HepG2 (cell line): ENCODE data around the gene RNGTT. TPM values are rescaled to one million over a fixed set of nuclear protein-coding genes. Genes with fewer than 3 reads are reported as not detected.

Experiments
- ATAC-seq: fragments of 200-7000 bp; cut with Tn5 transposase; 3 replicates; pipeline ENCODE4 v1.9.1; 2020; ENCODE audit warnings: mild to moderate bottlenecking, moderate library complexity
- BruUV-seq: library from RNA; stranded (reverse); fragments of 400-500 nt; replicated peaks from 2 replicates; lab custom pipeline; 2021; lab: Mats Ljungman, UMichigan
- CTCF ChIA-PET: fragments of 300-600 bp; formaldehyde crosslinking; extraction: SDS; loops from one replicate; lab custom pipeline; 2021; ENCODE audit warnings: low total read pairs, inconsistent platforms, low intra/inter-chr PET ratio; lab: Yijun Ruan, JAX
- POLR2A ChIA-PET: fragments of 350-600 bp; sonication (Branson Sonifier 250); formaldehyde crosslinking; loops from one replicate; lab custom pipeline; 2020; ENCODE audit warnings: antibody characterized with exemption, inconsistent platforms; lab: Yijun Ruan, JAX
- DNase-seq: peaks from one replicate; pipeline ENCODE4 v3.0.0-alpha.2; 2015; ENCODE audit warnings: low spot score
- FAIRE-seq: peaks from 3 replicates; lab custom pipeline; 2011; peaks lifted over from hg19 to GRCh38; lab: Jason Lieb, UNC
- H2AFZ ChIP-seq: one replicate; pipeline ENCODE4 v1.6.1; 2011; ENCODE audit warnings: low read length, inconsistent platforms
- H3K27ac ChIP-seq: fragments of 300-600 bp; 3 replicates; pipeline ENCODE4 v1.8.0; 2011; ENCODE audit warnings: mixed run types, mild to moderate bottlenecking, mixed read lengths, low read length, inconsistent platforms; ENCODE audit not compliant: insufficient read depth; ENCODE audit errors: extremely low read length
- H3K27me3 ChIP-seq, 2 experiments: fragments of 200-600 bp in 1 of 2; 2 replicates in 1 of 2; 3 replicates in 1 of 2; pipeline versions ENCODE4 v1.6.0 to v1.8.0; 2011; ENCODE audit warnings: low read length in 2 of 2, mild to moderate bottlenecking in 2 of 2, moderate library complexity in 2 of 2, inconsistent platforms in 1 of 2; ENCODE audit not compliant: insufficient read depth in 2 of 2, control insufficient read depth in 1 of 2
- H3K36me3 ChIP-seq, 2 experiments: fragments of 200-600 bp in 1 of 2; replicated peaks in 1 of 2; 2 replicates in 1 of 2; 3 replicates in 1 of 2; pipeline versions ENCODE4 v1.5.1 to v1.8.0; 2011; ENCODE audit warnings: low read length in 2 of 2, inconsistent platforms in 1 of 2; ENCODE audit not compliant: insufficient read depth in 2 of 2, control insufficient read depth in 1 of 2
- H3K4me1 ChIP-seq: 2 replicates; pipeline ENCODE4 v1.5.1; 2012; ENCODE audit warnings: low read length, inconsistent platforms; ENCODE audit not compliant: insufficient read depth
- H3K4me2 ChIP-seq: 2 replicates; pipeline ENCODE4 v1.6.0; 2011; ENCODE audit warnings: low read depth, low read length, inconsistent platforms
- H3K4me3 ChIP-seq, 3 experiments: fragments of 200-600 bp in 1 of 3; sonication (generic), shearing (Covaris generic) in 1 of 3; replicated peaks in 1 of 3; 2 replicates each; pipeline ENCODE4 v1.5.1; 2011 to 2016; ENCODE audit warnings: low read length in 3 of 3, inconsistent platforms in 2 of 3, low read depth in 2 of 3, mild to moderate bottlenecking in 2 of 3, control low read depth in 1 of 3, mixed read lengths in 1 of 3; ENCODE audit not compliant: insufficient read depth in 1 of 3
- H3K79me2 ChIP-seq: one replicate; pipeline ENCODE4 v1.6.1; 2011; ENCODE audit warnings: low read length, inconsistent platforms; ENCODE audit not compliant: insufficient read depth
- H3K9ac ChIP-seq: 2 replicates; pipeline ENCODE4 v1.6.0; 2011; ENCODE audit warnings: mild to moderate bottlenecking, low read depth, low read length, inconsistent platforms; ENCODE audit not compliant: insufficient read depth
- H3K9me3 ChIP-seq: 2 replicates; pipeline ENCODE4 v1.5.1; 2012; ENCODE audit warnings: mild to moderate bottlenecking, low read length
- H4K20me1 ChIP-seq: 2 replicates; pipeline ENCODE4 v1.6.0; 2011; ENCODE audit warnings: inconsistent platforms, mild to moderate bottlenecking, low read length, moderate library complexity; ENCODE audit not compliant: insufficient read depth
- ARNTL ChIP-seq: sonication (generic); formaldehyde crosslinking; IDR thresholded peaks from 2 replicates; pipeline ENCODE4 v1.4.0; 2020; ENCODE audit warnings: mild to moderate bottlenecking, missing genetic modification reagents
- KDM2A ChIP-seq: sonication (generic); formaldehyde crosslinking; IDR thresholded peaks from 2 replicates; pipeline ENCODE4 v1.4.0; 2020; ENCODE audit warnings: low read depth, missing genetic modification reagents, borderline replicate concordance
- ZNF563 ChIP-seq: sonication (generic); formaldehyde crosslinking; IDR thresholded peaks from 2 replicates; pipeline ENCODE4 v1.8.0; 2022; ENCODE audit warnings: mild to moderate bottlenecking, moderate library complexity, missing genetic modification reagents
- in situ Hi-C: cut with HindIII; loops from 2 replicates; pipeline ENCODE4 v1.10.0; 2017; ENCODE audit warnings: low pct_unique_long_range_greater_than_20kb; ENCODE audit not compliant: extremely low pct_ligation_motif_present
- intact Hi-C: fragments of 100-400 bp; cut with micrococcal nuclease; formaldehyde crosslinking; loops from one replicate; pipeline ENCODE4 v1.10.0; 2022; ENCODE audit not compliant: unreplicated experiment
- polyA plus RNA-seq, 8 experiments: library from polyadenylated mRNA; depleted of rRNA in 3 of 8; stranded (reverse) in 7 of 8; unstranded in 1 of 8; fragments of >200 nt; fragmentation: Illumina TruSeq in 4 of 8; extraction: Trizol in 4 of 8; gene quantifications; 2 replicates each; pipeline versions ENCODE4 v1.2.1 to v1.2.3, GENCODE V29; 2011 to 2016; ENCODE audit warnings: low read depth in 4 of 8, missing spikeins in 1 of 8, mixed read lengths in 1 of 8; ENCODE audit not compliant: insufficient read depth in 1 of 8
- total RNA-seq, 5 experiments: library from RNA; depleted of rRNA; stranded (reverse); fragments of >200 nt; fragmentation: Illumina TruSeq; extraction: Trizol; gene quantifications; 2 replicates each; pipeline ENCODE4 v1.2.3, GENCODE V29; 2016; ENCODE audit warnings: low read depth in 1 of 5
- TF ChIP-seq, protein P1 (sequence below): sonication (generic); formaldehyde crosslinking; IDR thresholded peaks from 2 replicates; pipeline ENCODE4 v1.4.0; 2020; ENCODE audit warnings: missing genetic modification reagents
- TF ChIP-seq, protein P2 (sequence below): sonication (generic); formaldehyde crosslinking; conservative IDR thresholded peaks from 2 replicates; pipeline ENCODE4 v1.4.0; 2020; ENCODE audit warnings: missing genetic modification reagents

RNGTT gene
- total and polyA plus RNA-seq, 2 of the 13 experiments (the other 11 are each of a cell fraction or from before 2014, with no cell fraction given), result 6.0 to 22.6 TPM

DNA sequence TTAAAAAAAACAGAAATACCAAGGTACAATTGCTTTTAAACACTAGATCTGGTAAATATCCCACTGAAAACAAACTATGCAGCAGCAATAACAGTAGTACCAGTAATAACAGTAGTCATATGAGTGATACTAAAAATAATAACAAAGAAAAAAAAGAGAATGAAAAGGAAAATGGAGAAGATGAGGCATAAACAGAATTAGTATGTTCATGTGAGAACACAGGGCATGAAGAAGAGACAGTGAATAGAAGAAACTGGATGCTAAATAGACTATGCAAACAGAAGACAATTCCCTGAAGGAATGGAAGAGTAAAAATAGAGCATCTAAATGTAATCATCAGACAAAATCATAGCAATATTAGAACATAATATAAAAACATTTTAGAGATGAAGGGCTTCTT is 121.1 kb downstream of the RNGTT start:
- FAIRE-seq, result no peak
- TF ChIP-seq, protein P1, sequence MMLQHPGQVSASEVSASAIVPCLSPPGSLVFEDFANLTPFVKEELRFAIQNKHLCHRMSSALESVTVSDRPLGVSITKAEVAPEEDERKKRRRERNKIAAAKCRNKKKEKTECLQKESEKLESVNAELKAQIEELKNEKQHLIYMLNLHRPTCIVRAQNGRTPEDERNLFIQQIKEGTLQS (CRISPR knock-in tag), result no peak
- TF ChIP-seq, protein P2, sequence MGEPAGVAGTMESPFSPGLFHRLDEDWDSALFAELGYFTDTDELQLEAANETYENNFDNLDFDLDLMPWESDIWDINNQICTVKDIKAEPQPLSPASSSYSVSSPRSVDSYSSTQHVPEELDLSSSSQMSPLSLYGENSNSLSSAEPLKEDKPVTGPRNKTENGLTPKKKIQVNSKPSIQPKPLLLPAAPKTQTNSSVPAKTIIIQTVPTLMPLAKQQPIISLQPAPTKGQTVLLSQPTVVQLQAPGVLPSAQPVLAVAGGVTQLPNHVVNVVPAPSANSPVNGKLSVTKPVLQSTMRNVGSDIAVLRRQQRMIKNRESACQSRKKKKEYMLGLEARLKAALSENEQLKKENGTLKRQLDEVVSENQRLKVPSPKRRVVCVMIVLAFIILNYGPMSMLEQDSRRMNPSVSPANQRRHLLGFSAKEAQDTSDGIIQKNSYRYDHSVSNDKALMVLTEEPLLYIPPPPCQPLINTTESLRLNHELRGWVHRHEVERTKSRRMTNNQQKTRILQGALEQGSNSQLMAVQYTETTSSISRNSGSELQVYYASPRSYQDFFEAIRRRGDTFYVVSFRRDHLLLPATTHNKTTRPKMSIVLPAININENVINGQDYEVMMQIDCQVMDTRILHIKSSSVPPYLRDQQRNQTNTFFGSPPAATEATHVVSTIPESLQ (CRISPR knock-in tag), result no peak
- TF ChIP-seq KDM2A (CRISPR knock-in tag), result no peak
- TF ChIP-seq ZNF563 (CRISPR knock-in tag), result no peak
- TF ChIP-seq ARNTL (CRISPR knock-in tag), result no peak
- Histone ChIP-seq H2AFZ (no peak overlapping the region), H3K27ac (no peak overlapping the region), H3K4me3 (no peak overlapping the region), H3K36me3 (0 out of 5 replicates have a peak, but pooled peaks cover 0 to 2% of the 10 kb centered on the region in 2 experiments), H3K9me3 (no peaks in the 10 kb centered on the region), H3K79me2 (peaks cover 2% of the 10 kb centered on the region), H3K27me3 (no peaks in the 10 kb centered on the region), H3K4me1 (peaks cover 55% of the 10 kb centered on the region), H3K4me2 (no peak overlapping the region), H4K20me1 (no peaks in the 10 kb centered on the region), H3K9ac (no peak overlapping the region)
- no peak for ATAC-seq
- ChIA-PET CTCF (no interaction called here), POLR2A (no interaction called here)
- in situ Hi-C loops, result no loop called here
- DNase-seq, result no peak
- no TSS peak for BruUV-seq
- intact Hi-C loops, result no loop called here
